Left lung (tissue), 10 donors: Measurements from ENCODE around the gene GOSR1. TPM values are rescaled to one million over a fixed set of nuclear protein-coding genes. Genes with fewer than 3 reads are reported as not detected.
A peak's percentile ranks its signal among the peaks of the same experiment; 100 is the strongest.
"Not testable (repeated sequence)": the region's sequence is repeated elsewhere in the genome, so short reads cannot be mapped to it uniquely, and the experiment has no call there.

Experiments used
- ATAC-seq: fragments of 200-7000 bp; cut with Tn5 transposase; one replicate; pipeline ENCODE4 v1.9.1; 2020; ENCODE audit warnings: moderate library complexity
- DNase-seq, 4 donors: peaks; one replicate each; pipeline ENCODE4 v3.0.0-alpha.2; 2013 to 2020
- H3K27ac ChIP-seq, 2 donors: fragments of 200-600 bp; sonication (generic) in 1 of 2; one replicate each; pipeline versions ENCODE4 v1.5.0 to v1.8.0; 2020 to 2021
- H3K27me3 ChIP-seq, 2 donors: fragments of 200-600 bp; sonication (generic) in 1 of 2; one replicate each; pipeline versions ENCODE4 v1.5.0 to v1.8.0; 2020 to 2021
- H3K36me3 ChIP-seq, 2 donors: fragments of 200-600 bp; sonication (generic) in 1 of 2; one replicate each; pipeline versions ENCODE4 v1.5.0 to v1.8.0; 2020 to 2021
- H3K4me1 ChIP-seq, 2 donors: fragments of 200-600 bp; one replicate each; pipeline ENCODE4 v1.8.0; 2021
- H3K4me3 ChIP-seq, 2 donors: fragments of 200-600 bp; sonication (generic) in 1 of 2; one replicate each; pipeline versions ENCODE4 v1.5.0 to v1.8.0; 2020 to 2021; ENCODE audit warnings: mild to moderate bottlenecking in 1 of 2
- H3K9me3 ChIP-seq, 2 donors: fragments of 200-600 bp; sonication (generic) in 1 of 2; one replicate each; pipeline versions ENCODE4 v1.5.0 to v1.8.0; 2020 to 2021
- intact Hi-C, 2 donors: fragments of 100-400 bp; cut with DNase I; formaldehyde crosslinking; loops; one replicate each; pipeline versions ENCODE4 v1.11.2 to v1.14.2; 2022
- polyA plus RNA-seq, 6 donors: library from polyadenylated mRNA; unstranded; fragments of 120-200 nt; gene quantifications; one replicate each; pipeline ENCODE4 v1.2.1, GENCODE V29; 2013; ENCODE audit not compliant: insufficient read length in 6 of 6
- total RNA-seq, 2 donors: library from RNA; stranded (reverse); fragmentation: NEBNext Ultra II Directional; extraction: Animal tissue kit (Norgen Biotek cat#: 25700); gene quantifications; one replicate each; pipeline ENCODE4 v1.2.1, GENCODE V29; 2021
- TF ChIP-seq, protein P1 (sequence below), 2 donors: fragments of 200-600 bp; sonication (generic) in 1 of 2; IDR thresholded peaks; one replicate each; pipeline versions ENCODE4 v1.5.0 to v1.8.0; 2021; ENCODE audit warnings: antibody characterized with exemption in 2 of 2
- donor health status: DM: no; HTN: yes; CAD: no.
- donor health status: DM: no; HTN: no; CAD: no.

GOSR1 gene
- total and polyA plus RNA-seq, 8 donors, result 44.3 to 55.4 (median 48.6) TPM

DNA sequence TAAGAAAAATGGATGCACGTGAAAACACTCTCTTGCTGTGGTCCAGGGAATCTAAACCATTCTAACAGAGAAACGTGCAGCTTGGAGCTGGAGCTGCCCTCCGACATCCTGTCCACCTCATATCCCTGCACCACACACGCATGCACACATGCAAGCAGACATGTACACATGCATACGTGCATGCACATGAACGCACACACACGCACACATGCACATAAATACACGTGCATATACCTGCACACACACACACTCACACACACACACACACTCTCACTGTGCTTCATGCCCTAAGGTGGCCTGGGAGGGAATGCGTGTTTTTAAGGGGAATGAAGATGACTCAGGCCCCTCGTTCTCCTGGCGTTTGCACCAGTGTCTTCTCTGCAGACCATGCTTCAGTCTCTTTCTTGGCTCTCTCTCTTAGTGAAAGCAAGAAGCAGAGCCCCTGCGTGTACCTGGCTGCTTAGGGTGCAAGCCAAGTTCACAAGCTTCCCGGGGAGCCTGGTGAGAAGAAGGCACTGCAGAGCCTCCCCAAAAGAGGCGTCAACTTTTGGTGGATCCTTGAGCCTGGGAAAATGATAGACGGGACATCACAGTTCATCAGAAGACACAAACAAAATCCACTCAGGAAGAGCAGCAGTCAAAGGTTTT, 72.8 kb downstream of the GOSR1 start:
- H3K36me3 ChIP-seq, result no peaks in the 10 kb centered on the region
- intact Hi-C loops, result no loop called here
- no peak overlapping the region for H3K27ac ChIP-seq
- no peak overlapping the region for H3K4me3 ChIP-seq
- no peaks in the 10 kb centered on the region for H3K9me3 ChIP-seq
- H3K4me1 ChIP-seq, result no peaks in the 10 kb centered on the region
- no peaks in the 10 kb centered on the region for H3K27me3 ChIP-seq
- no peak for DNase-seq
- no peak for ATAC-seq
- TF ChIP-seq, protein P1, sequence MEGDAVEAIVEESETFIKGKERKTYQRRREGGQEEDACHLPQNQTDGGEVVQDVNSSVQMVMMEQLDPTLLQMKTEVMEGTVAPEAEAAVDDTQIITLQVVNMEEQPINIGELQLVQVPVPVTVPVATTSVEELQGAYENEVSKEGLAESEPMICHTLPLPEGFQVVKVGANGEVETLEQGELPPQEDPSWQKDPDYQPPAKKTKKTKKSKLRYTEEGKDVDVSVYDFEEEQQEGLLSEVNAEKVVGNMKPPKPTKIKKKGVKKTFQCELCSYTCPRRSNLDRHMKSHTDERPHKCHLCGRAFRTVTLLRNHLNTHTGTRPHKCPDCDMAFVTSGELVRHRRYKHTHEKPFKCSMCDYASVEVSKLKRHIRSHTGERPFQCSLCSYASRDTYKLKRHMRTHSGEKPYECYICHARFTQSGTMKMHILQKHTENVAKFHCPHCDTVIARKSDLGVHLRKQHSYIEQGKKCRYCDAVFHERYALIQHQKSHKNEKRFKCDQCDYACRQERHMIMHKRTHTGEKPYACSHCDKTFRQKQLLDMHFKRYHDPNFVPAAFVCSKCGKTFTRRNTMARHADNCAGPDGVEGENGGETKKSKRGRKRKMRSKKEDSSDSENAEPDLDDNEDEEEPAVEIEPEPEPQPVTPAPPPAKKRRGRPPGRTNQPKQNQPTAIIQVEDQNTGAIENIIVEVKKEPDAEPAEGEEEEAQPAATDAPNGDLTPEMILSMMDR (IDR thresholded peaks at IDR 0.05), result no peak

DNA sequence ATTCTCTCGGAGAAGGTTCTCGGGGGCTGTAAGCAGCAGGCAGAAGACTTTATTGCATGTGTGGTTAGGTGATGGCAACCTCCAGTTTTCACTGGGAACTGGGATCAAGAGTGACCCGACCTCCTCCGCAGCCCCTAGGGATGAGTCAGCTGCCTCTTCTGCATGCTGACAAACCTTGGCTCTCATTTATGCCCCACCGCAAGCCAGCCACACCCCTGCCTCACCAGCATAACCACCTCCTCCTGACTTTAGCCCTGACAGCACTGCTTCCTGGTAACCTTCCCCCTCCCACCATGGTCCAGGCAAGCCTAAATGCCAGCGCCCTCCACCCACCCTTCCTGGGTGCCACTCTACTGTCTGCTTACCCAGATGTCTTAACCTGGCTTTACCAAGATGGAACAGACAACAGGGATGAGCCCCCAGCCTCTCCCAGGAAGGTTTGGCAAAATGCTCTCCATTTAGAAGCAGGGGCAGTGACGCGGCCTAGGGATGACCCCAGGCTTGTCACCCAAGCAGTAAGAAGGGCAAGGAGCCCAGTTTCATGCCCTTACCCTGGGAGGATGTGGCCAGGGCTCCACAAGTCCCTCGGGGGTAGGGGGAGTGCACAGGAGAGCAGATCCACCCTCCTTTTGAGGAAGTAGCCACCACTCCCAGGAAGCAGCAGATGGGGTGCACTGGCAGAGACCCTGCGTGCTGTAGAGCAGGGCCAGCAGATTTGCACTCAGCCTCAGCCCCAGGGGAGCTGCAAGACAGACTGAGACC, 73.5 kb downstream of the GOSR1 start:
- intact Hi-C loops, result no loop called here
- Histone ChIP-seq H3K4me3 (no peak overlapping the region), H3K36me3 (no peaks in the 10 kb centered on the region), H3K27ac (no peak overlapping the region), H3K9me3 (no peaks in the 10 kb centered on the region), H3K4me1 (no peaks in the 10 kb centered on the region), H3K27me3 (no peaks in the 10 kb centered on the region)
- TF ChIP-seq, protein P1 (IDR thresholded peaks at IDR 0.05), result no peak
- ATAC-seq (no peak), DNase-seq (no peak)

- intact Hi-C loops, result not testable (repeated sequence)
These were observed 74.2 kb downstream of the GOSR1 start for GRCh38 chr17:30551274-30551995.

GRCh38 chr17:30551996-30552339, 74.8 kb downstream of the GOSR1 start:
- no peak overlapping the region for H3K4me3 ChIP-seq
- H3K9me3 ChIP-seq, result no peaks in the 10 kb centered on the region
- DNase-seq (no peak), ATAC-seq (no peak)
- intact Hi-C loops, result no loop called here
- no peaks in the 10 kb centered on the region for H3K4me1 ChIP-seq
- H3K27ac ChIP-seq, result no peak overlapping the region
- TF ChIP-seq, protein P1 (IDR thresholded peaks at IDR 0.05), result no peak
- H3K36me3 ChIP-seq, result no peaks in the 10 kb centered on the region
- H3K27me3 ChIP-seq, result no peaks in the 10 kb centered on the region

More at GRCh38 chr17:30551274-30551995, 74.2 kb downstream of the GOSR1 start:
- not testable (repeated sequence) for H3K27me3 ChIP-seq, DNase-seq, ATAC-seq, H3K4me1 ChIP-seq, H3K4me3 ChIP-seq, H3K36me3 ChIP-seq, H3K27ac ChIP-seq, H3K9me3 ChIP-seq

DNA sequence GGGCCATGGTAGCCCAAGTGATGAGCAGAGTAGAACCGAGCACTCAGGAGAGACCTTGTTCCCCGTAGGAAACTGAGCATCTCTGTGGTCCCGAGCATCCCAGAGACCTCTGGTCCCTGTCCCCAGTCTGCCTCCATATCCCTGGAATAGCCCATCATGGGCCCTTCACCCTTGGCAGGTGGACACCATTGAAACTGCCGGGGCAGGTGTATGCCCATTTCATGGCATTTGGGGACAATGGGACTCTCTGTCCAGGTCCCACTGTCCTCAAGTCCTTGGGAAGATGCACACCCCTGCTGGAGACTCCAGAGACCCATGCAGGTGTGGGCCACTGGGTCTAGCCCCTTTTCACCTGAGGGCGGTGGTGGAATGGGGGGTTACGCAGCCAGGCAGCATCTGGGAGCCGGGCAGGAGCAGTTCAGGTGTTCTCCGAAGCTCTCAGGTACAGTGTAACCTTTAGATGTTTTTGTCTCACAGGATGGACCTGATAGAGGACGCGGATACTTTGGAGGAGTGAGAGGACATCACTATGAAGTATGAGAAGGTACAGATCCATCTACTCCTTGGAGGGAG, 75.9 kb downstream of the GOSR1 start:
- ATAC-seq, result no peak
- TF ChIP-seq, protein P1 (IDR thresholded peaks at IDR 0.05), result no peak
- no peaks in the 10 kb centered on the region for H3K4me1 ChIP-seq
- no peak overlapping the region for H3K4me3 ChIP-seq
- intact Hi-C loops, result no loop called here
- H3K9me3 ChIP-seq, result no peaks in the 10 kb centered on the region
- no peaks in the 10 kb centered on the region for H3K36me3 ChIP-seq
- H3K27me3 ChIP-seq, result no peaks in the 10 kb centered on the region
- no peak overlapping the region for H3K27ac ChIP-seq
- no peak for DNase-seq

DNA sequence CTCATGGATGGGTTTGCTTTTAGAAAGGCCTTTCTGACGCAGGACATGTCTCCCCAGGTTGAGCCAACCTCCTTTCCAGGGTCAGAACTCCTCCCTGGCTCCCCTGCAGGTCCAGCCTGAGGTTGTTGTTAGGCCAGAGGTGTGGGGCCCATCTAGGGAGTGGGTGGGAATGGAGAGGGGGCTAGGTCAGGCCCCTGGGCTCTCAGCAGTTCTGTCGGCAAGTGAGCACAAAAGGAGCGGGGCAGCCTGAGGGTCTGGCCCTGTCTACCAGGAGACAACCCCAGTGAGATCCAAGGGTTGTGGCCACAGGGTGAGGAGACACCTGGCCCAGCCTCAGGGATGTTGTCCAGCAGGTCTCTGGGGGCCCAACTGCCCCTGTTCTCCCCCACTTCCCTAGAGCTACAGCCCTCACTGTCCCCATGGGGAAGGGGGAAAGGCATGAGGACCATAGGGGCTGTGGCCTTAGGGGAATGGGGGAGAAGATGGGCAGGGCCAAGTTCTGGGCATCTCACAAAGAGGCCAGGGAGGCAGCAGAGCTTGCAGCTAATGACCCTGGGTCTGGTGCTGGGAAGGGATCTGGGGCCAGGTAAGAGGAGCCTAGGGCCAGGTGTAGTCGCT, 76.7 kb downstream of the GOSR1 start:
- H3K27me3 ChIP-seq, H3K4me3 ChIP-seq, ATAC-seq, H3K9me3 ChIP-seq, H3K36me3 ChIP-seq, intact Hi-C loops, H3K27ac ChIP-seq, H3K4me1 ChIP-seq: not testable (repeated sequence)
- peak in 1 of 4 donors; percentile 54 for DNase-seq
